H9 (cell line): ENCODE measurements around the gene UVRAG. TPM values are rescaled to one million over a fixed set of nuclear protein-coding genes. Genes with fewer than 3 reads are reported as not detected.

Experiments
- DNase-seq: peaks from one replicate; pipeline ENCODE4 v3.0.0-alpha.2; 2017
- H2AFZ ChIP-seq: one replicate; pipeline ENCODE4 v1.6.1; 2013; ENCODE audit warnings: mild to moderate bottlenecking, low read length, control low read depth, moderate library complexity
- H2AK5ac ChIP-seq: 2 replicates; pipeline ENCODE4 v1.6.1; 2013; ENCODE audit warnings: low read length, control low read depth, mixed read lengths; ENCODE audit not compliant: insufficient read length
- H2BK120ac ChIP-seq: one replicate; pipeline ENCODE4 v1.6.1; 2013; ENCODE audit warnings: low read depth, mild to moderate bottlenecking, low read length, control low read depth, inconsistent platforms; ENCODE audit not compliant: poor library complexity, severe bottlenecking
- H2BK12ac ChIP-seq: 2 replicates; pipeline ENCODE4 v1.6.1; 2013; ENCODE audit warnings: low read length, control low read depth, mixed read lengths, low read depth; ENCODE audit not compliant: insufficient read length
- H2BK15ac ChIP-seq: 2 replicates; pipeline ENCODE4 v1.6.1; 2013; ENCODE audit warnings: low read depth, low read length, control low read depth
- H2BK20ac ChIP-seq: one replicate; pipeline ENCODE4 v1.6.1; 2013; ENCODE audit warnings: low read depth, mild to moderate bottlenecking, low read length, control low read depth, inconsistent platforms; ENCODE audit not compliant: poor library complexity, severe bottlenecking
- H2BK5ac ChIP-seq: 2 replicates; pipeline ENCODE4 v1.6.1; 2013; ENCODE audit warnings: low read length, control low read depth, mixed read lengths; ENCODE audit not compliant: insufficient read length
- H3K14ac ChIP-seq: 2 replicates; pipeline ENCODE4 v1.6.1; 2013; ENCODE audit warnings: low read length, control low read depth; ENCODE audit not compliant: insufficient read depth
- H3K18ac ChIP-seq: 2 replicates; pipeline ENCODE4 v1.6.1; 2013; ENCODE audit warnings: low read depth, mild to moderate bottlenecking, mixed read lengths, low read length, control low read depth; ENCODE audit not compliant: insufficient read length
- H3K23ac ChIP-seq: 2 replicates; pipeline ENCODE4 v1.6.1; 2013; ENCODE audit warnings: low read length, control low read depth, mixed read lengths, low read depth; ENCODE audit not compliant: insufficient read length
- H3K23me2 ChIP-seq: 2 replicates; pipeline ENCODE4 v1.6.1; 2013; ENCODE audit warnings: low read depth, mild to moderate bottlenecking, mixed read lengths, low read length, control low read depth; ENCODE audit not compliant: insufficient read length, poor library complexity, severe bottlenecking
- H3K27ac ChIP-seq: 2 replicates; pipeline ENCODE4 v1.5.1; 2013; ENCODE audit warnings: low read length, control low read depth, mixed read lengths, low read depth; ENCODE audit not compliant: insufficient read length
- H3K27me3 ChIP-seq: 2 replicates; pipeline ENCODE4 v1.6.1; 2013; ENCODE audit warnings: low read length, control low read depth, inconsistent platforms; ENCODE audit not compliant: insufficient read depth
- H3K4ac ChIP-seq: 2 replicates; pipeline ENCODE4 v1.6.1; 2013; ENCODE audit warnings: low read depth, mild to moderate bottlenecking, control low read depth, inconsistent platforms, low read length, moderate library complexity
- H3K4me1 ChIP-seq: 2 replicates; pipeline ENCODE4 v1.6.1; 2013; ENCODE audit warnings: low read length, control low read depth, inconsistent platforms; ENCODE audit not compliant: insufficient read depth
- H3K4me2 ChIP-seq: 2 replicates; pipeline ENCODE4 v1.6.1; 2013; ENCODE audit warnings: low read length, control low read depth, mixed read lengths; ENCODE audit not compliant: insufficient read length, insufficient read depth
- H3K56ac ChIP-seq: 2 replicates; pipeline ENCODE4 v1.6.1; 2013; ENCODE audit warnings: low read depth, mild to moderate bottlenecking, mixed read lengths, low read length, control low read depth; ENCODE audit not compliant: insufficient read length
- H3K79me1 ChIP-seq: 2 replicates; pipeline ENCODE4 v1.6.1; 2013; ENCODE audit warnings: low read depth, mild to moderate bottlenecking, moderate library complexity, low read length, control low read depth, inconsistent platforms; ENCODE audit not compliant: insufficient read depth, poor library complexity, severe bottlenecking
- H3K79me2 ChIP-seq: 2 replicates; pipeline ENCODE4 v1.6.1; 2013; ENCODE audit warnings: low read length, control low read depth, inconsistent platforms; ENCODE audit not compliant: insufficient read depth
- H3K9ac ChIP-seq: 2 replicates; pipeline ENCODE4 v1.6.1; 2013; ENCODE audit warnings: low read length, control low read depth, mixed read lengths; ENCODE audit not compliant: insufficient read length; ENCODE audit errors: extremely low read depth
- H3K9me3 ChIP-seq: one replicate; pipeline ENCODE4 v1.6.1; 2013; ENCODE audit warnings: low read depth, low read length, inconsistent platforms; ENCODE audit not compliant: control insufficient read depth
- H3T11ph ChIP-seq: one replicate; pipeline ENCODE4 v1.6.1; 2013; ENCODE audit warnings: mild to moderate bottlenecking, low read length, control low read depth, inconsistent platforms
- H4K20me1 ChIP-seq: one replicate; pipeline ENCODE4 v1.6.1; 2013; ENCODE audit not compliant: control insufficient read depth, insufficient read length, insufficient read depth
- H4K5ac ChIP-seq: 2 replicates; pipeline ENCODE4 v1.6.1; 2013; ENCODE audit warnings: low read depth, mild to moderate bottlenecking, mixed read lengths, low read length, control low read depth; ENCODE audit not compliant: insufficient read length
- H4K8ac ChIP-seq: replicated peaks from 2 replicates; pipeline ENCODE4 v1.6.1; 2013; ENCODE audit warnings: low read length, control low read depth, mixed read lengths, low read depth; ENCODE audit not compliant: insufficient read length
- H4K91ac ChIP-seq: 2 replicates; pipeline ENCODE4 v1.6.1; 2013; ENCODE audit warnings: low read depth, mild to moderate bottlenecking, moderate library complexity, mixed read lengths, low read length, control low read depth; ENCODE audit not compliant: insufficient read length
- H3K27ac Mint-ChIP-seq, 3 experiments: 2 replicates in 2 of 3; 3 replicates in 1 of 3; pipeline ENCODE4 v1.8.0; 2020 to 2021; ENCODE audit warnings: mixed read lengths in 3 of 3, mild to moderate bottlenecking in 1 of 3, moderate library complexity in 1 of 3
- H3K27me3 Mint-ChIP-seq: 2 replicates; pipeline ENCODE4 v1.8.0; 2021; ENCODE audit warnings: low read depth, mild to moderate bottlenecking, moderate library complexity, mixed read lengths
- H3K36me3 Mint-ChIP-seq, 3 experiments: 2 replicates in 2 of 3; 3 replicates in 1 of 3; pipeline ENCODE4 v1.8.0; 2020 to 2021; ENCODE audit warnings: low read depth in 3 of 3, mixed read lengths in 3 of 3; ENCODE audit not compliant: insufficient read depth in 1 of 3
- H3K4me1 Mint-ChIP-seq, 2 experiments: 2 replicates each; pipeline ENCODE4 v1.8.0; 2020; ENCODE audit warnings: mixed read lengths in 2 of 2
- H3K4me3 Mint-ChIP-seq, 2 experiments: 2 replicates in 1 of 2; 3 replicates in 1 of 2; pipeline ENCODE4 v1.8.0; 2020 to 2021; ENCODE audit warnings: mild to moderate bottlenecking in 2 of 2, mixed read lengths in 2 of 2, moderate library complexity in 1 of 2
- H3K9me3 Mint-ChIP-seq, 2 experiments: 2 replicates in 1 of 2; 3 replicates in 1 of 2; pipeline ENCODE4 v1.8.0; 2020; ENCODE audit warnings: mild to moderate bottlenecking in 2 of 2, mixed read lengths in 2 of 2, moderate library complexity in 1 of 2
- CTCF ChIP-seq: fragments of 200-600 bp; sonication (generic); conservative IDR thresholded peaks from 3 replicates; pipeline ENCODE4 v1.8.0; 2021; ENCODE audit warnings: antibody characterized with exemption, mild to moderate bottlenecking
- WGBS: extraction: QIAGEN DNeasy Blood & Tissue Kit; methylation state at CpG from one replicate; pipeline ENCODE4 v1.1.7; 2013; ENCODE audit warnings: missing lambda C conversion rate, low lambda C conversion rate, mixed read lengths; ENCODE audit not compliant: insufficient read length; ENCODE audit errors: extremely low coverage; 5-methylcytosine and 5-hydroxymethylcytosine counted together
- total RNA-seq: library from RNA; stranded (reverse); gene quantifications from 2 replicates; pipeline ENCODE4 v1.2.1, GENCODE V29; 2021

Gene UVRAG
- total RNA-seq, 1 experiment from 2014 or later, result 18.5 TPM

GRCh38 chr11:75878933-75879332, 63.9 kb downstream of the UVRAG start:
- no peak overlapping the region for H2AFZ ChIP-seq
- no peaks in the 10 kb centered on the region for H3K4me1 ChIP-seq
- H3K23me2 ChIP-seq, result no peaks in the 10 kb centered on the region
- no peak overlapping the region for H2AK5ac ChIP-seq
- no CpG with 5 or more reads among the region's 2 CpGs for WGBS
- no peak overlapping the region for H3K4me3 Mint-ChIP-seq
- H4K20me1 ChIP-seq, result no peaks in the 10 kb centered on the region
- H3K27me3 Mint-ChIP-seq, result peaks cover 2% of the 10 kb centered on the region; the same call in 1 of the 2 replicates
- TF ChIP-seq CTCF, result no peak
- H3K56ac ChIP-seq, result no peak overlapping the region
- no peak overlapping the region for H3K4ac ChIP-seq
- H2BK15ac ChIP-seq, result no peak overlapping the region
- H4K91ac ChIP-seq, result no peak overlapping the region
- no peak overlapping the region for H3T11ph ChIP-seq
- H2BK5ac ChIP-seq, result no peak overlapping the region
- H3K4me1 Mint-ChIP-seq, result peaks cover 2 to 5% of the 10 kb centered on the region in 2 experiments; a peak in 2 of 4 replicates
- H3K79me1 ChIP-seq, result no peaks in the 10 kb centered on the region
- H4K5ac ChIP-seq, result no peak overlapping the region
- no peak overlapping the region for H3K27ac ChIP-seq
- H3K9me3 ChIP-seq, result no peaks in the 10 kb centered on the region
- H3K4me2 ChIP-seq, result no peak overlapping the region
- no peak overlapping the region for H2BK20ac ChIP-seq
- H2BK120ac ChIP-seq, result no peak overlapping the region
- no peak overlapping the region for H4K8ac ChIP-seq
- H3K79me2 ChIP-seq, result no peaks in the 10 kb centered on the region; the same call in 1 of the 2 replicates
- H3K18ac ChIP-seq, result no peak overlapping the region
- no peak overlapping the region for H3K14ac ChIP-seq
- H3K27ac Mint-ChIP-seq, result no peak overlapping the region
- H3K9ac ChIP-seq, result no peak overlapping the region
- peaks cover 5 to 14% (median 8%) of the 10 kb centered on the region in 3 experiments for H3K36me3 Mint-ChIP-seq
- H3K27me3 ChIP-seq, result no peaks in the 10 kb centered on the region
- H2BK12ac ChIP-seq, result no peak overlapping the region
- no peak overlapping the region for H3K23ac ChIP-seq
- no peak for DNase-seq
- H3K9me3 Mint-ChIP-seq, result peaks cover 9 to 10% of the 10 kb centered on the region in 2 experiments
